GM18868 (cell line): ENCODE data around the gene PTMA.
A peak's percentile ranks its signal among the peaks of the same experiment; 100 is the strongest.

Experiments
- ATAC-seq: cut with Tn5 transposase; IDR thresholded peaks from one replicate; pipeline ENCODE4 v1.9.1; 2021; ENCODE audit warnings: mild to moderate bottlenecking, moderate library complexity; ENCODE audit not compliant: unreplicated experiment

Gene PTMA

GRCh38 chr2:231674587-231675338 lies 33.6 kb upstream of the PTMA start:
- ATAC-seq: peak; percentile 25

- ATAC-seq: no peak
These were observed 32.1 kb upstream of the PTMA start for GRCh38 chr2:231676243-231676642.

GRCh38 chr2:231677632-231678104 lies 30.7 kb upstream of the PTMA start:
- ATAC-seq: no peak

- ATAC-seq: no peak
These were observed 28.4 kb upstream of the PTMA start for GRCh38 chr2:231679908-231680284.

GRCh38 chr2:231680285-231680991 lies 27.9 kb upstream of the PTMA start:
- ATAC-seq: peak; percentile 13

GRCh38 chr2:231680992-231681852 lies 27.1 kb upstream of the PTMA start:
- ATAC-seq: peak; percentile 67

- no peak for ATAC-seq
These were observed 25.6 kb upstream of the PTMA start for GRCh38 chr2:231682603-231683291.

- no peak for ATAC-seq
These were observed 24.8 kb upstream of the PTMA start for GRCh38 chr2:231683292-231684235.

GRCh38 chr2:231684314-231685223 lies 23.8 kb upstream of the PTMA start:
- no peak for ATAC-seq

- ATAC-seq: no peak
These were observed 22.8 kb upstream of the PTMA start for GRCh38 chr2:231685349-231686191.

GRCh38 chr2:231686192-231687100 lies 21.9 kb upstream of the PTMA start:
- ATAC-seq: no peak

GRCh38 chr2:231687133-231687852 lies 21.0 kb upstream of the PTMA start:
- ATAC-seq: peak; percentile 79

- ATAC-seq: no peak
These were observed 20.4 kb upstream of the PTMA start for GRCh38 chr2:231687961-231688360.

- no peak for ATAC-seq
These were observed 19.6 kb upstream of the PTMA start for GRCh38 chr2:231688719-231689118.

GRCh38 chr2:231689124-231689893 lies 19.0 kb upstream of the PTMA start:
- ATAC-seq: no peak
